T-helper 2 cell (primary cell): ENCODE results near the gene KRT9.

Experiments used
- DNase-seq, 5 experiments: peaks; one replicate each; pipeline versions ENCODE4 v3.0.0 to v3.0.0-alpha.2; 2012 to 2022

KRT9 gene

DNA sequence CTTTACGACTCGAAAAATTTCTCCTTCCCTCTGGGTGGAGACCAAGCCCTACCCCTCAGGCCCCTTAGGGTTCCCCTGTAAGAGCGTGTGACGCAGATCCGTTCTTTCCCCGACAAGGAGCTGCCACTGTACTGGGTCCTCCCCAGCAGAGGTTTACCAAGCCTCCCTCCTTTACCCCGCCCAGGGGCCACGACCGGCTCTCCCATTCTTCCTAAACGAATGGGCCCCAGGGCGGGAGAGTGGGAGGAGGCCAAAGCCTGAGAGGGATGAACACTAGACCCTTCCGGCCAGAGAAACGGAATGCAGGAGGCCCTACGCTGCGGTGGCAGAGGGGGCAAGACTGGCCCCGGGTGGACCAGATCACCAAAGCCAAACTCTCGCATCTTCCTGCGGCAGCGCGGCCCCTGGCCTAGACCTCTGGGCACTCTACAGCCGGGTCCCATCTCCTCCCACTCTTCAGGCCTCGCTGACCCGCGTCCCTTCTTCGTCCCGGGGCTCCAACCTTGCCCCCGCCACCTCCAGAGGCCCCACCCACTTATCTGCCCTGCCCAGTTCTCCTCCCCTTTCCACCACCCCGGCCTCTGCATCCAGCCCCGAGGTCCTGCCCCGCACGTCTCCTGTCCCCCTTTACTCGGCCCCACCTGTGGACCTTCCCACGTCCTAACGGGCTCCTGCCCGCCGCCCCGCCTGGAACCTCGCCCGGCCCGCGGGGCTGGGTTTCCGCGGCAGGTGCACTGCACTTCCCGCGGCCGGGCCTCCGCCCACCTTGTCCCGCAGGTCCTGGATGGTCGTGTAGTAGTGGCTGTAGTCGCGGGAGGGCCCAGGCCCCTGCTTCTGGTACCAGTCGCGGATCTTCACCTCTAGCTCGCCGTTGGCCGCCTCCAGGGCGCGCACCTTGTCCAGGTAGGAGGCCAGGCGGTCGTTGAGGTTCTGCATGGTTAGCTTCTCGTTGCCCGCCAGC lies 44.5 kb downstream of the KRT9 start:
- no peak for DNase-seq

DNA sequence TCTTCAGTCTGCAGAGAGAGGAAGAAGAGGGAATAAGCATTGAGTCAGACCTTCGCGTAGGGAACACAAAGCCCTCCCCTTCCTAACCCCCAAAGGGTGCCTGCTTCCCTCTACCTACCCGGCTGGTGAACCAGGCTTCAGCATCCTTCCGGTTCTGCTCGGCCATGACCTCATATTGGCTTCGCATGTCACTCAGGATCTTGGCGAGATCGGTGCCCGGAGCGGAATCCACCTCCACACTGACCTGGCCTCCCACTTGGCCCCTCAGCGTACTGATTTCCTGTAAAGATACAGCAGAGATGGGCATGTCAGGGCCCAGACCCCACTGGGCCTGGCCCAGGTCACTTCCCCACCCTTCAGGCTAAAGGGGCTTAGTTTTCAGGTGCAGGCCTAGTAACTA lies 47.6 kb downstream of the KRT9 start:
- no peak for DNase-seq

DNA sequence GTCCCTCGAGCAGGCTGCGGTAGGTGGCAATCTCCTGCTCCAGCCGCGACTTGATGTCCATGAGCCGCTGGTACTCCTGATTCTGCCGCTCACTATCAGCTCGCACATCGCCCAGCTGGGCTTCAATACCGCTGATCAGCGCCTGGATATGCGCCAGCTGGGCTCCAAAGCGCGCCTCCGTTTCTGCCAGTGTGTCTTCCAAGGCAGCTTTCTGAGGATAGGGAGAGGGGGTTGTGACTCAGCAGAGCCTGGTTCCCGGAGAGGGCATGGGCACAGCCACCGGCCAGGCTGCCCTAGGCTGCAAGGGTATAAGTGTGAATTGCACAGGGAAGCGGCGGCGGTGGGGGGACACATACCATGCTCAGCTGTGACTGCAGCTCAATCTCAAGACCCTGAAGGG lies 48.1 kb downstream of the KRT9 start:
- DNase-seq: no peak

DNA sequence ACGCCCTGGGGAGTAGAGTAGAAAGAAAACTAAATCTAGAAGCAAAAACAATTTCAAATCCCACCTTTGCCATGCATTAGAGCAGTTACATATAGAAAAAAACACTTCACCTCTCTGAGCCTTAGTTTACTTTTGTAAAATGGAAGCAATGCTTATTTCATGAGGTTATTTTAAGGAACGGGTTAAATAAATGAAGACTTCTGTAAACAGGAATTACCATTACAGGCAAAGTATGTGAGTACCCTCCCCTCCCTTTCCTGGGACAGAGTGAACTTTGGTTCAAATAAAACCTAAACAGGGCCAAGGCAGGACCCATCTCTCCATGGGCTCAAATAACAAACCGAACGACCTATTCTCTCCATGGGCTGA lies 48.6 kb downstream of the KRT9 start:
- DNase-seq: no peak

DNA sequence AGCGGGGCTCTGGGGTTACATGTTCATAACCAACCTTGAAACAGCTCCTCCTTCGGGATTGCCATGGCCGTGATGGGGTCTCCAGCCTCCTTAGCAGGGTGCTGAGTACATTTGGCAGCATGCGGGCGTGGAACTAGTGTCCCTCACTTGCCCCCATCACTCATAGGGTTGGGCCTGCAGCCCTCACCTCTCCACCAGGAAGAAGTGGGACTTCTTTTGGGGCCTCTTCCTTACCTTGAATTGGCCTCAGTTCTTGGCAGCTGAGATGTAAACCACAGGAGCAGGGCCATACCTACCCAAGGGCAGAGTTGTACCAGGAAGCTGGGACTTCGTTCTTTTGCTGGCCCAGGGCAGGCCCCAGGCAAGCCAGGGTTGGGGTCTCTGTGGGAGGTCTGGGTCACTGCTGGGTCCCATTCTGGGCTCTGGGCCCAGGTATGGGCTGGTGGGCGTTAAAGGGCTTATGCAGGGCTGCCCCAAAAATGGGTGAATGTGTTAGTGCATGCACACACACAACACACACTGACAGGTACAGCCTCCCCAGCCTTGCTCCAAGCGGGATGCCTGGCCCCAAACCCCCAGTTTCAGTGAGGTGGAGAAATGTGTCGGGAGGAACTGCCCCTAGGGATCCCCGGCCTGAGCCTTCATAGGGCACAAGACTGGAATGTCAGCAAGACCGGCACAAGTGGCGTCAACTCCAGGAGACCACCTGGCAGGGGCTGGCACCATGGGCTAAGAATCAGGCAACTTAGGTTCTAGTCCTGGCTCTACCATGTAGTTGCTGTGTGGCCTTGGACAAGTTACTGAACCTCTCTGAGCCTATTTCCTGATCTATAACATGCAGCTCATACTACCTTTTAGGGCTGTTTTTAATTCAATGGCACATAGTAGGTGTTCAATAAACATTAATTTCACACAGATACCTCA lies 49.3 kb downstream of the KRT9 start:
- DNase-seq: no peak

DNA sequence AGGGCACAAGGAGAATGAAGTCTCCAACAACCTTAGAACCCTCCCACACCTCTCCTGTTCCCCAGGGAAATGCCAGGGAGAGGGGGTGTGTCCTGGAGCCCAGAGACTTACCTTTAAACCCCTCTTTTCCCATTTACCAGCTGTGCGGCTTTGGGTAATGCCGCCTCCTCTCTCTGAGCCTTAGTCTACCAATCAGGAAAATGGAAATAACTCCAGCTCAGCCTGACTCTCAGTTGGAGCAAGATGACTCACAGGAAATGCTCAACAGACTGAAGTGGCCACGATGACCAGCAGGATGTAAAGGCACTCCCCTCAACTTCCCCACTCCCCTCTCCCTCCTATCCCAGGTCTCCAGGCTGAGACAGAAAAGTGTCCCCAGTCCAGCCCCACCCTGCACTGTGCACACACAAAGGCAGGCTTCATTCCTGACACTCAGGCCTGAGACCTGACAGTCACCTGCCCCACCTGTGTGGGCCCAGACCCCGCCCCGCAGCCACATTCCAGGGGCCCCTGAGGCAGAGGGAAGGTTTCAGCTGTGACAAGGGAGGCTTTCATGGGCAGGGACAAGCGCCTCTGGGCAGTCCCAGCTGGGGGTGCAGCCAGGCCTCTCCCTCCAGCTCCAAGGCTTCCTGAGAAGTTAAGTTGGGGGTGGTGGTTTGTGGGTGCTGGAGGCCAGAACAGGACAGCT lies 50.1 kb downstream of the KRT9 start:
- DNase-seq: no peak

DNA sequence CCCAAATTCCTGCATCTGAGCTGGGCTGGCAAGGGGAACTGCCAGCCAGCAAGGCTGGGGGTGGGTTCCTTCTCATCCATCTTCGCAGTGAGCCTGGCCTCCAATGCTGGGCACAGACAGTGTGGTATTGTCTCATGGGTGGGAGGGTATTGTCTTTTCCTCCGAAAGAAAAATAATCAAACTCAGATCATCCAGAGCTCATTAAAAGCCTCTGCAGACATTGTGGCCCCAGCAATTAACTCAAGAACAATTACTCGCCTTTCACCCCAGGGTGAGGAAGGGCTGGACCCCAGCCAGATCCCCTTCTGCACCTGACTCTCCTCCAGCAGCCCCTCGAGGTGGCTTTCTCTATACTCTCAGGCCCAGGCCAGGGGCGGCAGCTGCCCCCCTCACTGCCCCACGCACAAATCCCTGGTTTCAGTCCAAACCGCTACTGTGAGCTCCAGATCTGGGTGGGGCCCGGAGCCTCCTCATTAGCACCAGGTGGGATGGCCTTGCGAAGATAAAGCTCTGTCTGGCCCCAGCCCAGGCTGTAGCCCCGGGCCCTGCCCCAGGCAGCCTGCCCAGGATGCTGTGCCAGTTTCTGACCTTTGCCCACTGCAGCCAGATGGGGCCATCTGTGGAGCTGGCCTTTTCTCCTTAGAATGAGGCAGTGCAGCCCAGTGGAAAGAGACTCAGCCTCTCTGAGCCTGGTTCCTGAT lies 50.9 kb downstream of the KRT9 start:
- DNase-seq: no peak

DNA sequence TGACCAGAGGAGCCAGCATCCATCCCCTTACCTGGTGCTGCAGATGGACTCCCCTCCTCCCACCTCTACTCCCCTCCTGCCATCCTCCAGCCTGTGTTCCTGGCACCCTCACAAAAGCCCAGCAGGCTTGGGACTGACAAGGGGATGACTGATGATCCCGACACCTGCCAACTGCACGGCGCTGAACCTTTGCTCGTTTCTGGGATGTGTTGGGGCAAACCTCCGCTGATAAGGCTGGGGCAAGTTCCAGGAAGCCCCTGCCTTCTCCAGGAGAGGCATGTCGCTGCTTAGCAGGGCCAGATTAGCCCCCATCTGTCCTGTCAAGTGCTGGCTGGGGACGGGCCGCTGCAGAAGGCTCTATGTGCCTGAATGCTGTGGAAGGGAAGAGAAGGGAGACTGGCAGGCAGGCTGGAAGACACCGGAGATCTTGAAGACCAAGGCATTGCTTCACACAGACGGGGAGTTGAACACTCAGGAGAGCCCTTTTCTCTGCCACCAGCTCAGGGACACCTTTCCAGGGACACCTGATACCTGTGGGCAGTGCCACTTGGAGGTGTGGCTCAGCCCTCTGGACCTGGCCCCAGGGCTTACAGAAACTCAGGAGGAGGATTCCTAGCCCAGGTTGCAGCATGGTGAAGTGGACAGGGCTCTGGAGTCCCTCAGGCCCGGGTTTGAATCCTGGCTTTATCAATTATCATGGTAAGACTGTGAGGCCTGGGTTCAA lies 52.2 kb downstream of the KRT9 start:
- DNase-seq: no peak

DNA sequence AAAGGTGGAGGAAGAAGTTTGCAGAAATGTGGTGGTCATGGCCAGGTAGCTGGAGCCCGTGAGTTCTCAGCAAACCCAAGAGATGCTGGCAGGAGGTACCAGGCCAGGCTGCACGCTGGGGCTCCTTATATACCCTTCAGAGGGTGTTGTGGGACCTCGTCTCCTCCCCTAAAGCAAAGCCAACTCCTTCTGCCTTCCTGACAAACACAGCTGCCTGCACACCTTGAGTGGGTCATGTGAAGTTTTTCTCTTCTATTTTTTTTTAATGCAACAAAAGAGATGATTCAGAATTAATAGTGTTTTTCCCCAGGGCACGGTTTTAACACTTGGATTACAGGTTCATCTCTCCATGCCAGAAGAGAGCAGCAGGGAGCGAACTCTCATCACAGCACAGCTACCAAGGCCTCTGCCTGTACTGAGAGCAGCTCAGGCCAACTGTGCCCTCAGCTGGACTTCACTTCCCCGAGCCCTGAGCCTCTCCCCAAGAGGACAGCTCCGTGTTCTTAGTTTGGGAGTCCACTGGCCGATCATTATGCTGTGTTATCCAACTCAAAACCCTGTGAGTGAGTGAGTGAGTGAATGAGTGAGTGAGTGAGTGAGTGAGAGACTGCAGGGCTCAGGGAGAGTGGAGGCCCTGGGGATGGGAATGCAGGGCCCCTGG lies 52.9 kb downstream of the KRT9 start, which contains the start of gene KRT15:
KRT15 (minus strand) TSS at position 102 of the 661 bp plus-strand sequence; CDS start at position 39, 63 bp downstream.
- DNase-seq: no peak

DNA sequence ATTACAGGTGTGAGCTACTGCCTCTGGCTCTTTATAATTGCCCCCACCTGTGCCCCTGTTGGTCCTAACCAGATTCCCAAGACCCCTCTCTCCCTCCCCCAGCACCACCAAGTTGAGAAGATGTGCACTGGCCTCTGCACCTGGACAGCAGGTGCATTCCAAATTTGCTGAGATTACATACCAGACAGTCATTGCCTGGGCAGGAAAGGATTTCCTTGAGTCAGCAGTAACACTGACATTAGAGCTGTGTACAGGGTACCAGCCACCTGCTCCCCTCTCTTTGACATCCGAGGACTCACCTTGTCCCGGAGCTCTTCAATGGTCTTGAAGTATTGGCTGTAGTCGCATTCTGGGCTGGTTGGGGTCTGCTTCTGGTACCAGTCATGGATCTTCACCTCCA lies 53.8 kb downstream of the KRT9 start:
- DNase-seq: no peak

DNA sequence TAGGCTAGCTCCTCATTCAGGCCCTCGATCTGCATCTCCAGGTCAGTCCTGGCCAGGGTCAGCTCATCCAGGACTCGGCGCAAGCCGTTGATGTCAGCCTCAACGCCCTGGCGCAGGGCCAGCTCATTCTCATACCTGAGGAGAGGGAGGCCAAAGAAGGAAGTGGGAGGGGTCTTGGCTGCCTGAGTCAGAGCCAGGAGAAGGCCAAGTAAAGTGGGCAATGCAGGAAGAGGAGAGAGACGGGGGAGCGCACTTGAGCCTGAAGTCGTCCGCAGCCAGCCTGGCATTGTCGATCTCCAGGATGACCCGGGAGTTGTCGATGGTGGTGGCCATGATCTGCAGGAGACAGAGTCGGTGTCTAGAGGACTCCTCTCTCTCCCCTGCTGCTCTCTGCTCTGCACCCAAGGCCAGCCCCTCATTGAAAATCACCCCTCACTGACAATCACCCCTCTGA lies 55.0 kb downstream of the KRT9 start:
- no peak for DNase-seq

DNA sequence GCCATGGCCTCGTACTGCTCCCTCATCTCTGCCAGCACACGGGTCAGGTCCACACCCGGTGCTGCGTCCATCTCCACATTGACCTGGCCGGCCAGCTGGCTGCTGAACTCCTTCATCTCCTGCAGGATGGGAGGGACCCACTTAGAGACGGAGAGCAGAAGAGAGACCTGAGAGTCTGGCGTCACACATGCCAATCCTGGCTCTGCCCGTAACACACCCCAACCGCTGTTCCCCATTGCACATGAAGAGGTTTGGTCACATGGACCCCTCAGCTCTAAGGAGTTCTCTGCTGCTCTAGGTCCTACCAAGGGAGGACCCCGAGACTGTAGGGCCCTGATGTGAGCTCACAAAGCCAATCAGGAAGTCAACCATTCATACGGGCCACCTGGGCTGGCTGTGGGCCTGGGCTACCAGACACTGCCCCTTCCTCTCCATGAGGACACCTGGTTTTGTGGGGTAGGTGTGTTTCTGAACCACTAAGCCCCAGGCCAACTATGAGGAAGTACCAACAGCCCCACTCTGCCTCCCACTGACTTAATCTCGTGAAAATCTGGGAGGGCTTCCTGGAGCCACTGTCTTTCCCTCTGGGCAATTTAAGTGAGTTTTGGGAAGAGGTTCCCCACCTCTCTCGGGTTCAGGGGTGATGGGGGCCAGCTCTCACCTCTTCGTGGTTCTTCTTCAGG lies 55.6 kb downstream of the KRT9 start:
- no peak for DNase-seq
